HepG2 (cell line): ENCODE data around the gene UBE2O. TPM values are rescaled to one million over a fixed set of nuclear protein-coding genes. Genes with fewer than 3 reads are reported as not detected.

ENCODE experiments used
- POLR2A ChIP-seq, 2 experiments: IDR thresholded peaks; 2 replicates each; pipeline ENCODE4 v1.6.1; 2011; ENCODE audit warnings: low read depth in 2 of 2, low read length in 2 of 2, mild to moderate bottlenecking in 1 of 2, moderate library complexity in 1 of 2; ENCODE audit not compliant: insufficient read depth in 1 of 2
- ZFP62 ChIP-seq: sonication (generic); formaldehyde crosslinking; IDR thresholded peaks from 2 replicates; pipeline ENCODE4 v1.4.0; 2020; ENCODE audit warnings: missing genetic modification reagents
- polyA plus RNA-seq, 8 experiments: library from polyadenylated mRNA; depleted of rRNA in 3 of 8; stranded (reverse) in 7 of 8; unstranded in 1 of 8; fragments of >200 nt; fragmentation: Illumina TruSeq in 4 of 8; extraction: Trizol in 4 of 8; gene quantifications; 2 replicates each; pipeline versions ENCODE4 v1.2.1 to v1.2.3, GENCODE V29; 2011 to 2016; ENCODE audit warnings: low read depth in 4 of 8, missing spikeins in 1 of 8, mixed read lengths in 1 of 8; ENCODE audit not compliant: insufficient read depth in 1 of 8
- total RNA-seq, 5 experiments: library from RNA; depleted of rRNA; stranded (reverse); fragments of >200 nt; fragmentation: Illumina TruSeq; extraction: Trizol; gene quantifications; 2 replicates each; pipeline ENCODE4 v1.2.3, GENCODE V29; 2016; ENCODE audit warnings: low read depth in 1 of 5
- TF ChIP-seq, protein P1 (sequence below): sonication (generic); formaldehyde crosslinking; IDR thresholded peaks from 2 replicates; pipeline ENCODE4 v1.4.0; 2020; ENCODE audit warnings: mild to moderate bottlenecking, missing genetic modification reagents
- TF ChIP-seq, protein P2 (sequence below): sonication (generic); formaldehyde crosslinking; IDR thresholded peaks from 2 replicates; pipeline ENCODE4 v1.5.1; 2020; ENCODE audit warnings: mild to moderate bottlenecking, missing genetic modification reagents, moderate library complexity

The UBE2O gene
- total and polyA plus RNA-seq, 2 of the 13 experiments (the other 11 are each of a cell fraction or from before 2014, with no cell fraction given) = 21.5 to 23.5 TPM

DNA sequence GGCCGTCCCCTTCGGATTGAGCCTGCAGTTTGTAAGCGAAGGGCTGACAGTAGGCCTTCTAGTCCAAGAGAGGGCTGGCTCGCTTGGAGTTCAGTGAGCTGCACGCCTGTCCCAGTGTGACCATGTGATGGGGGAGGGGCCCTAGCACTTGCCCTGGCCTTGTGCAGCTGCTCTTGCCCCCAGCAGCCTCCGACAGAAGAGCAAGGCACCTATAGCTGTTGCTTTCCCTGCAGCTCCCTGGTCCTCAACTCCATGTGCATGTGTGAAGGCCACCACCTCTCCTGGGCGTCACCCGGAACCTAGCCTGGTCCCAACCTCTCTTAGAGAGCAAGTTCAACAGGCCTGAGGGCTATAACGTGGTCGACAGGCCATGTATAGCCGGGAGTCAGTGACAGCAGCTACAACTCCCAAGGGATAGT lies 62.9 kb downstream of the UBE2O start (continued):
- TF ChIP-seq, protein P1, sequence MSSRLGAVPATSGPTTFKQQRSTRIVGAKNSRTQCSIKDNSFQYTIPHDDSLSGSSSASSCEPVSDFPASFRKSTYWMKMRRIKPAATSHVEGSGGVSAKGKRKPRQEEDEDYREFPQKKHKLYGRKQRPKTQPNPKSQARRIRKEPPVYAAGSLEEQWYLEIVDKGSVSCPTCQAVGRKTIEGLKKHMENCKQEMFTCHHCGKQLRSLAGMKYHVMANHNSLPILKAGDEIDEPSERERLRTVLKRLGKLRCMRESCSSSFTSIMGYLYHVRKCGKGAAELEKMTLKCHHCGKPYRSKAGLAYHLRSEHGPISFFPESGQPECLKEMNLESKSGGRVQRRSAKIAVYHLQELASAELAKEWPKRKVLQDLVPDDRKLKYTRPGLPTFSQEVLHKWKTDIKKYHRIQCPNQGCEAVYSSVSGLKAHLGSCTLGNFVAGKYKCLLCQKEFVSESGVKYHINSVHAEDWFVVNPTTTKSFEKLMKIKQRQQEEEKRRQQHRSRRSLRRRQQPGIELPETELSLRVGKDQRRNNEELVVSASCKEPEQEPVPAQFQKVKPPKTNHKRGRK (CRISPR knock-in tag) = no peak
- TF ChIP-seq POLR2A (IDR thresholded peaks at IDR 0.05; ENCODE audit: insufficient read depth in 1 of 2, low read depth in 2 of 2, low read length in 2 of 2) (0 out of 4 replicates have a peak, but pooled peaks of 1 of the 2 experiments have one; percentile 16), ZFP62 (CRISPR knock-in tag) (no peak)
- TF ChIP-seq, protein P2, sequence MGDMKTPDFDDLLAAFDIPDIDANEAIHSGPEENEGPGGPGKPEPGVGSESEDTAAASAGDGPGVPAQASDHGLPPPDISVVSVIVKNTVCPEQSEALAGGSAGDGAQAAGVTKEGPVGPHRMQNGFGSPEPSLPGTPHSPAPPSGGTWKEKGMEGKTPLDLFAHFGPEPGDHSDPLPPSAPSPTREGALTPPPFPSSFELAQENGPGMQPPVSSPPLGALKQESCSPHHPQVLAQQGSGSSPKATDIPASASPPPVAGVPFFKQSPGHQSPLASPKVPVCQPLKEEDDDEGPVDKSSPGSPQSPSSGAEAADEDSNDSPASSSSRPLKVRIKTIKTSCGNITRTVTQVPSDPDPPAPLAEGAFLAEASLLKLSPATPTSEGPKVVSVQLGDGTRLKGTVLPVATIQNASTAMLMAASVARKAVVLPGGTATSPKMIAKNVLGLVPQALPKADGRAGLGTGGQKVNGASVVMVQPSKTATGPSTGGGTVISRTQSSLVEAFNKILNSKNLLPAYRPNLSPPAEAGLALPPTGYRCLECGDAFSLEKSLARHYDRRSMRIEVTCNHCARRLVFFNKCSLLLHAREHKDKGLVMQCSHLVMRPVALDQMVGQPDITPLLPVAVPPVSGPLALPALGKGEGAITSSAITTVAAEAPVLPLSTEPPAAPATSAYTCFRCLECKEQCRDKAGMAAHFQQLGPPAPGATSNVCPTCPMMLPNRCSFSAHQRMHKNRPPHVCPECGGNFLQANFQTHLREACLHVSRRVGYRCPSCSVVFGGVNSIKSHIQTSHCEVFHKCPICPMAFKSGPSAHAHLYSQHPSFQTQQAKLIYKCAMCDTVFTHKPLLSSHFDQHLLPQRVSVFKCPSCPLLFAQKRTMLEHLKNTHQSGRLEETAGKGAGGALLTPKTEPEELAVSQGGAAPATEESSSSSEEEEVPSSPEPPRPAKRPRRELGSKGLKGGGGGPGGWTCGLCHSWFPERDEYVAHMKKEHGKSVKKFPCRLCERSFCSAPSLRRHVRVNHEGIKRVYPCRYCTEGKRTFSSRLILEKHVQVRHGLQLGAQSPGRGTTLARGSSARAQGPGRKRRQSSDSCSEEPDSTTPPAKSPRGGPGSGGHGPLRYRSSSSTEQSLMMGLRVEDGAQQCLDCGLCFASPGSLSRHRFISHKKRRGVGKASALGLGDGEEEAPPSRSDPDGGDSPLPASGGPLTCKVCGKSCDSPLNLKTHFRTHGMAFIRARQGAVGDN = peak; percentile 52
- TF ChIP-seq, all 625 proteins: peak for 31
